Measurements from ENCODE around the gene THRA. TPM values are rescaled to one million over a fixed set of nuclear protein-coding genes. Genes with fewer than 3 reads are reported as not detected.

The THRA gene
- total RNA-seq, 2 donors from 2014 or later, result 64.8 to 75.0 TPM

- no peak overlapping the region for H3K4me3 ChIP-seq
- DNase-seq (ENCODE audit: low spot score), result no peak
- H3K4me1 ChIP-seq (ENCODE audit: control insufficient read depth in 1 of 2, low read depth in 2 of 2), result peaks cover 13 to 27% of the 10 kb centered on the region in 2 donors
- peak overlapping the region in 1 of 2 donors; percentile 43 for H3K27ac ChIP-seq
- H3K9me3 ChIP-seq, result no peaks in the 10 kb centered on the region
- no peaks in the 10 kb centered on the region for H3K36me3 ChIP-seq
- TF ChIP-seq CTCF (IDR thresholded peaks at IDR 0.05), result no peak
- H3K27me3 ChIP-seq (replicated peaks; ENCODE audit: insufficient read depth), result no peaks in the 10 kb centered on the region
- ATAC-seq (ENCODE audit: insufficient number of reproducible peaks, low FRiP score, low read depth), result no peak
Observed at GRCh38 chr17:40059729-40060475, 2.9 kb upstream of the THRA start.

GRCh38 chr17:40060887-40061608 is 1.7 kb upstream of the THRA start:
- Histone ChIP-seq H3K27ac (peak overlapping the region in 1 of 2 donors; percentile 65), H3K4me1 (ENCODE audit: control insufficient read depth in 1 of 2, low read depth in 2 of 2) (peaks cover 25 to 37% of the 10 kb centered on the region in 2 donors), H3K4me3 (no peak overlapping the region), H3K36me3 (no peaks in the 10 kb centered on the region), H3K9me3 (no peaks in the 10 kb centered on the region), H3K27me3 (replicated peaks; ENCODE audit: insufficient read depth) (no peaks in the 10 kb centered on the region)
- TF ChIP-seq CTCF (IDR thresholded peaks at IDR 0.05), result no peak
- ATAC-seq (ENCODE audit: insufficient number of reproducible peaks, low FRiP score, low read depth), result no peak
- DNase-seq (ENCODE audit: low spot score), result no peak

- no peak for TF ChIP-seq CTCF (IDR thresholded peaks at IDR 0.05)
- ATAC-seq (ENCODE audit: insufficient number of reproducible peaks, low FRiP score, low read depth), result no peak
- no peaks in the 10 kb centered on the region for H3K27me3 ChIP-seq (replicated peaks; ENCODE audit: insufficient read depth)
- peak overlapping the region in 1 of 2 donors; percentile 65 for H3K27ac ChIP-seq
- H3K4me3 ChIP-seq, result no peak overlapping the region
- no peak for DNase-seq (ENCODE audit: low spot score)
- peaks cover 27 to 42% of the 10 kb centered on the region in 2 donors for H3K4me1 ChIP-seq (ENCODE audit: control insufficient read depth in 1 of 2, low read depth in 2 of 2)
- no peaks in the 10 kb centered on the region for H3K9me3 ChIP-seq
- H3K36me3 ChIP-seq, result no peaks in the 10 kb centered on the region
Observed at GRCh38 chr17:40061609-40062038, 1.1 kb upstream of the THRA start.

- Histone ChIP-seq H3K4me3 (peak overlapping the region; percentile 100), H3K4me1 (ENCODE audit: control insufficient read depth in 1 of 2, low read depth in 2 of 2) (peaks cover 33 to 53% of the 10 kb centered on the region in 2 donors), H3K27ac (peak overlapping the region; percentile 92 to 95), H3K9me3 (no peaks in the 10 kb centered on the region), H3K27me3 (replicated peaks; ENCODE audit: insufficient read depth) (no peaks in the 10 kb centered on the region), H3K36me3 (no peaks in the 10 kb centered on the region)
- DNase-seq (ENCODE audit: low spot score) (no peak), ATAC-seq (ENCODE audit: insufficient number of reproducible peaks, low FRiP score, low read depth) (no peak)
- TF ChIP-seq CTCF (IDR thresholded peaks at IDR 0.05), result no peak
Observed at GRCh38 chr17:40063187-40063771, 514 bp downstream of the THRA start.
